K562 (cell line): Measurements from ENCODE around the gene TEX54. TPM values are rescaled to one million over a fixed set of nuclear protein-coding genes. Genes with fewer than 3 reads are reported as not detected.

Experiments
- CBFB ChIP-seq: sonication (generic); formaldehyde crosslinking; IDR thresholded peaks from 2 replicates; pipeline ENCODE4 v1.4.0; 2020; ENCODE audit warnings: mild to moderate bottlenecking, missing genetic modification reagents
- HNRNPL ChIP-seq: fragments of 200-400 bp; formaldehyde crosslinking; IDR thresholded peaks from 2 replicates; pipeline ENCODE4 v1.6.1; 2017; ENCODE audit warnings: low read depth, mild to moderate bottlenecking, low read length
- MAZ ChIP-seq, 2 experiments: fragments of 450-650 bp in 1 of 2; sonication (generic) in 1 of 2; formaldehyde crosslinking; IDR thresholded peaks in 1 of 2; conservative IDR thresholded peaks in 1 of 2; 2 replicates each; pipeline versions ENCODE4 v1.4.0 to v1.5.0; 2020; ENCODE audit warnings: mild to moderate bottlenecking in 1 of 2, missing genetic modification reagents in 1 of 2
- MIER1 ChIP-seq: fragments of 450-650 bp; IDR thresholded peaks from 2 replicates; pipeline ENCODE4 v1.6.1; 2016; ENCODE audit warnings: antibody characterized with exemption, mild to moderate bottlenecking, low read depth
- POLR2B ChIP-seq: fragments of 450-650 bp; IDR thresholded peaks from 2 replicates; pipeline ENCODE4 v1.6.1; 2018; ENCODE audit warnings: low read depth; ENCODE audit not compliant: partially characterized antibody
- POLR3G ChIP-seq: IDR thresholded peaks from 2 replicates; pipeline ENCODE4 v1.6.1; 2011; ENCODE audit not compliant: insufficient read length, insufficient replicate concordance; ENCODE audit errors: extremely low read depth
- ZNF316 ChIP-seq: fragments of 450-650 bp; IDR thresholded peaks from 2 replicates; pipeline ENCODE4 v1.6.1; 2016
- ZNF384 ChIP-seq: IDR thresholded peaks from 2 replicates; pipeline ENCODE4 v1.6.1; 2012; ENCODE audit warnings: low read depth, low read length, improper control_type of control experiment
- ZNF79 ChIP-seq: fragments of 250-450 bp; sonication (Bioruptor Pico); IDR thresholded peaks from 2 replicates; pipeline ENCODE4 v1.4.0; 2020; ENCODE audit warnings: low read depth, mild to moderate bottlenecking, moderate library complexity
- polyA plus RNA-seq, 8 experiments: library from polyadenylated mRNA; depleted of rRNA in 4 of 8; stranded (reverse) in 5 of 8; unstranded in 3 of 8; fragments of >200 nt; fragmentation: Nextera tagmentation in 2 of 8; fragmentation: Illumina TruSeq in 1 of 8; extraction: Ambion mirVana in 2 of 8; extraction: Trizol in 1 of 8; gene quantifications; 2 replicates each; pipeline versions ENCODE4 v1.2.1 to v1.2.3, GENCODE V29; 2011 to 2014; ENCODE audit warnings: inconsistent platforms in 1 of 8, missing spikeins in 1 of 8
- total RNA-seq, 7 experiments: library from RNA; depleted of rRNA in 6 of 7; stranded (reverse); fragments of >200 nt in 6 of 7; fragmentation: Illumina TruSeq in 2 of 7; extraction: Trizol in 2 of 7; gene quantifications; 2 replicates each; pipeline versions ENCODE4 v1.2.1 to v1.2.3, GENCODE V29; 2011 to 2021; ENCODE audit warnings: low replicate concordance in 1 of 7
- TF ChIP-seq, protein P1 (sequence below): fragments of 250-450 bp; sonication (Bioruptor Pico); IDR thresholded peaks from 2 replicates; pipeline ENCODE4 v1.4.0; 2020; ENCODE audit warnings: mild to moderate bottlenecking, moderate library complexity
- TF ChIP-seq, protein P2 (sequence below), 2 experiments: fragments of 150-350 bp in 1 of 2; IDR thresholded peaks; 2 replicates each; pipeline ENCODE4 v1.6.1; 2012 to 2016; ENCODE audit warnings: low read depth in 2 of 2, low read length in 2 of 2, mild to moderate bottlenecking in 1 of 2, moderate library complexity in 1 of 2
- TF ChIP-seq, protein P3 (sequence below): sonication (generic); formaldehyde crosslinking; IDR thresholded peaks from 2 replicates; pipeline ENCODE4 v1.8.0; 2022; ENCODE audit warnings: missing genetic modification reagents, mild to moderate bottlenecking, borderline replicate concordance
- TF ChIP-seq, protein P4 (sequence below), 2 experiments: fragments of 450-650 bp; conservative IDR thresholded peaks; 2 replicates each; pipeline ENCODE4 v1.6.1; 2017; ENCODE audit warnings: mild to moderate bottlenecking in 2 of 2, moderate library complexity in 2 of 2
- TF ChIP-seq, protein P5 (sequence below), 2 experiments: IDR thresholded peaks; 2 replicates each; pipeline ENCODE4 v1.6.1; 2011; ENCODE audit warnings: borderline replicate concordance in 1 of 2, control low read depth in 1 of 2, low read depth in 1 of 2, low read length in 1 of 2, mild to moderate bottlenecking in 1 of 2, mixed read lengths in 1 of 2, moderate library complexity in 1 of 2; ENCODE audit not compliant: insufficient read depth in 1 of 2, insufficient read length in 1 of 2, poor library complexity in 1 of 2, severe bottlenecking in 1 of 2; ENCODE audit errors: extremely low read depth in 1 of 2

The TEX54 gene
- total and polyA plus RNA-seq, 9 of the 15 experiments (the other 6 are each of a cell fraction or from before 2014, with no cell fraction given) = not detected

DNA sequence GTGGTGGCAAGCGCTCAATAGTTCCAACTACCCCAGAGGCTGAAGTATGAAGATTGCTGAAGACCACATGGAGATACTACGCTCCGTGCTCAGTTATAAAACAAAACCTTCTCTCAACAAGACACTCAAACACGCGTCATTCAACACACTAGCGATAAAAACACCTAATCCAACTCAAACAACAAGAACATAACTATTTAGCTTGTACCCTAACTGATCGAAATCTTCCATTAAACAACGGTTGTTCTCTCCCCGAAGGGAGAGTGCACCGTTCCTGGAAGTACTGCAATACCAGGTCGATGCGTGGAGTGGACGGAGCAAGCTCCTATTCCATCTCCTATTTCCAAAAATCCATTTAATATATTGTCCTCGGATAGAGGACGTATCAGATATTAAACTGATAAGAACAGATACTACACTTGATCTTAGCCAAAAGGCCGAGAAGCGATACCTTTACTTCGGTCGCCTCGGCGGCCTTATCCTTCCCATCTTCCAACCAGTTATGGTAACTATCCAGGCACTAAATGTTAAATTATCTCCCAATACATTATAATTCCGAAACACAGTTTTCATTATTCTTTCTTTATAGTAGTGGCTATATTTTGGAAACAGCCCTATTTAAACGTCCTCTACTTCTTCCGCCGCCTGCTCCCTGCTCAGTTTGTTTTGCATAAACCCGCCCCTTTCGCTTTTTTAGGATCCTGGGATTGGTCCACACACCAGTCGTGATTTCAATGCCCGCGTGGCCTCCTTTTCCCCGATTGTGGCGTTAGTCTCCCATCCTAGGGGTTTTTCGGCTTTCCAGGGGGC, 8.9 kb upstream of the TEX54 start (continued):
- TF ChIP-seq, protein P1, sequence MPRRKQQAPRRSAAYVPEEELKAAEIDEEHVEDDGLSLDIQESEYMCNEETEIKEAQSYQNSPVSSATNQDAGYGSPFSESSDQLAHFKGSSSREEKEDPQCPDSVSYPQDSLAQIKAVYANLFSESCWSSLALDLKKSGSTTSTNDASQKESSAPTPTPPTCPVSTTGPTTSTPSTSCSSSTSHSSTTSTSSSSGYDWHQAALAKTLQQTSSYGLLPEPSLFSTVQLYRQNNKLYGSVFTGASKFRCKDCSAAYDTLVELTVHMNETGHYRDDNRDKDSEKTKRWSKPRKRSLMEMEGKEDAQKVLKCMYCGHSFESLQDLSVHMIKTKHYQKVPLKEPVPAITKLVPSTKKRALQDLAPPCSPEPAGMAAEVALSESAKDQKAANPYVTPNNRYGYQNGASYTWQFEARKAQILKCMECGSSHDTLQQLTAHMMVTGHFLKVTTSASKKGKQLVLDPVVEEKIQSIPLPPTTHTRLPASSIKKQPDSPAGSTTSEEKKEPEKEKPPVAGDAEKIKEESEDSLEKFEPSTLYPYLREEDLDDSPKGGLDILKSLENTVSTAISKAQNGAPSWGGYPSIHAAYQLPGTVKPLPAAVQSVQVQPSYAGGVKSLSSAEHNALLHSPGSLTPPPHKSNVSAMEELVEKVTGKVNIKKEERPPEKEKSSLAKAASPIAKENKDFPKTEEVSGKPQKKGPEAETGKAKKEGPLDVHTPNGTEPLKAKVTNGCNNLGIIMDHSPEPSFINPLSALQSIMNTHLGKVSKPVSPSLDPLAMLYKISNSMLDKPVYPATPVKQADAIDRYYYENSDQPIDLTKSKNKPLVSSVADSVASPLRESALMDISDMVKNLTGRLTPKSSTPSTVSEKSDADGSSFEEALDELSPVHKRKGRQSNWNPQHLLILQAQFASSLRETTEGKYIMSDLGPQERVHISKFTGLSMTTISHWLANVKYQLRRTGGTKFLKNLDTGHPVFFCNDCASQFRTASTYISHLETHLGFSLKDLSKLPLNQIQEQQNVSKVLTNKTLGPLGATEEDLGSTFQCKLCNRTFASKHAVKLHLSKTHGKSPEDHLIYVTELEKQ (CRISPR knock-in tag) = peak; percentile 88
- TF ChIP-seq MIER1 (no peak; the same call in 1 of the 2 replicates), CBFB (CRISPR knock-in tag) (peak; percentile 59; the same call in 1 of the 2 replicates), POLR2B (peak; percentile 100), ZNF316 (peak; percentile 99), MAZ (CRISPR knock-in tag; conservative IDR thresholded peaks at IDR 0.05 in 1 of 2, IDR thresholded peaks at IDR 0.05 in 1 of 2) (peak; percentile 91 to 100), ZNF79 (CRISPR knock-in tag) (no peak; the same call in 1 of the 2 replicates), POLR3G (no peak), ZNF384 (0 out of 2 replicates have a peak, but pooled peaks have one; percentile 5), HNRNPL (peak; percentile 92)
- TF ChIP-seq, protein P2, sequence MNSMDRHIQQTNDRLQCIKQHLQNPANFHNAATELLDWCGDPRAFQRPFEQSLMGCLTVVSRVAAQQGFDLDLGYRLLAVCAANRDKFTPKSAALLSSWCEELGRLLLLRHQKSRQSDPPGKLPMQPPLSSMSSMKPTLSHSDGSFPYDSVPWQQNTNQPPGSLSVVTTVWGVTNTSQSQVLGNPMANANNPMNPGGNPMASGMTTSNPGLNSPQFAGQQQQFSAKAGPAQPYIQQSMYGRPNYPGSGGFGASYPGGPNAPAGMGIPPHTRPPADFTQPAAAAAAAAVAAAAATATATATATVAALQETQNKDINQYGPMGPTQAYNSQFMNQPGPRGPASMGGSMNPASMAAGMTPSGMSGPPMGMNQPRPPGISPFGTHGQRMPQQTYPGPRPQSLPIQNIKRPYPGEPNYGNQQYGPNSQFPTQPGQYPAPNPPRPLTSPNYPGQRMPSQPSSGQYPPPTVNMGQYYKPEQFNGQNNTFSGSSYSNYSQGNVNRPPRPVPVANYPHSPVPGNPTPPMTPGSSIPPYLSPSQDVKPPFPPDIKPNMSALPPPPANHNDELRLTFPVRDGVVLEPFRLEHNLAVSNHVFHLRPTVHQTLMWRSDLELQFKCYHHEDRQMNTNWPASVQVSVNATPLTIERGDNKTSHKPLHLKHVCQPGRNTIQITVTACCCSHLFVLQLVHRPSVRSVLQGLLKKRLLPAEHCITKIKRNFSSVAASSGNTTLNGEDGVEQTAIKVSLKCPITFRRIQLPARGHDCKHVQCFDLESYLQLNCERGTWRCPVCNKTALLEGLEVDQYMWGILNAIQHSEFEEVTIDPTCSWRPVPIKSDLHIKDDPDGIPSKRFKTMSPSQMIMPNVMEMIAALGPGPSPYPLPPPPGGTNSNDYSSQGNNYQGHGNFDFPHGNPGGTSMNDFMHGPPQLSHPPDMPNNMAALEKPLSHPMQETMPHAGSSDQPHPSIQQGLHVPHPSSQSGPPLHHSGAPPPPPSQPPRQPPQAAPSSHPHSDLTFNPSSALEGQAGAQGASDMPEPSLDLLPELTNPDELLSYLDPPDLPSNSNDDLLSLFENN (IDR thresholded peaks at IDR 0.05; ENCODE audit: low read depth in 2 of 2, low read length in 2 of 2) = peak in 1 of 2 experiments; percentile 100; a peak in 2 of 4 replicates
- TF ChIP-seq, protein P3, sequence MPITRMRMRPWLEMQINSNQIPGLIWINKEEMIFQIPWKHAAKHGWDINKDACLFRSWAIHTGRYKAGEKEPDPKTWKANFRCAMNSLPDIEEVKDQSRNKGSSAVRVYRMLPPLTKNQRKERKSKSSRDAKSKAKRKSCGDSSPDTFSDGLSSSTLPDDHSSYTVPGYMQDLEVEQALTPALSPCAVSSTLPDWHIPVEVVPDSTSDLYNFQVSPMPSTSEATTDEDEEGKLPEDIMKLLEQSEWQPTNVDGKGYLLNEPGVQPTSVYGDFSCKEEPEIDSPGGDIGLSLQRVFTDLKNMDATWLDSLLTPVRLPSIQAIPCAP (CRISPR knock-in tag) = peak; percentile 90
- TF ChIP-seq, protein P4, sequence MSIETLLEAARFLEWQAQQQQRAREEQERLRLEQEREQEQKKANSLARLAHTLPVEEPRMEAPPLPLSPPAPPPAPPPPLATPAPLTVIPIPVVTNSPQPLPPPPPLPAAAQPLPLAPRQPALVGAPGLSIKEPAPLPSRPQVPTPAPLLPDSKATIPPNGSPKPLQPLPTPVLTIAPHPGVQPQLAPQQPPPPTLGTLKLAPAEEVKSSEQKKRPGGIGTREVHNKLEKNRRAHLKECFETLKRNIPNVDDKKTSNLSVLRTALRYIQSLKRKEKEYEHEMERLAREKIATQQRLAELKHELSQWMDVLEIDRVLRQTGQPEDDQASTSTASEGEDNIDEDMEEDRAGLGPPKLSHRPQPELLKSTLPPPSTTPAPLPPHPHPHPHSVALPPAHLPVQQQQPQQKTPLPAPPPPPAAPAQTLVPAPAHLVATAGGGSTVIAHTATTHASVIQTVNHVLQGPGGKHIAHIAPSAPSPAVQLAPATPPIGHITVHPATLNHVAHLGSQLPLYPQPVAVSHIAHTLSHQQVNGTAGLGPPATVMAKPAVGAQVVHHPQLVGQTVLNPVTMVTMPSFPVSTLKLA (conservative IDR thresholded peaks at IDR 0.05) = peak; percentile 81 to 92
- TF ChIP-seq, protein P5, sequence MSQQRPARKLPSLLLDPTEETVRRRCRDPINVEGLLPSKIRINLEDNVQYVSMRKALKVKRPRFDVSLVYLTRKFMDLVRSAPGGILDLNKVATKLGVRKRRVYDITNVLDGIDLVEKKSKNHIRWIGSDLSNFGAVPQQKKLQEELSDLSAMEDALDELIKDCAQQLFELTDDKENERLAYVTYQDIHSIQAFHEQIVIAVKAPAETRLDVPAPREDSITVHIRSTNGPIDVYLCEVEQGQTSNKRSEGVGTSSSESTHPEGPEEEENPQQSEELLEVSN (IDR thresholded peaks at IDR 0.05; ENCODE audit: borderline replicate concordance in 1 of 2, extremely low read depth in 1 of 2, insufficient read depth in 1 of 2, insufficient read length in 1 of 2, low read depth in 1 of 2, low read length in 1 of 2, poor library complexity in 1 of 2, severe bottlenecking in 1 of 2) = peak in 1 of 2 experiments; percentile 32
